BJ (cell line): ENCODE measurements around the gene SOCS1. TPM values are rescaled to one million over a fixed set of nuclear protein-coding genes. Genes with fewer than 3 reads are reported as not detected.
"Not testable (repeated sequence)": the region's sequence is repeated elsewhere in the genome, so short reads cannot be mapped to it uniquely, and the experiment has no call there.

Source experiments
- CTCF ChIA-PET: fragments of 350-600 bp; formaldehyde crosslinking; extraction: SDS; loops from one replicate; lab custom pipeline; 2021; ENCODE audit warnings: antibody characterized with exemption, inconsistent platforms; lab: Yijun Ruan, JAX
- POLR2A ChIA-PET: fragments of 300-600 bp; sonication (Branson Sonifier 250); formaldehyde crosslinking; extraction: SDS; loops from one replicate; lab custom pipeline; 2021; ENCODE audit warnings: antibody characterized with exemption; lab: Charles Lee
- DNase-seq: peaks from one replicate; pipeline ENCODE4 v3.0.0-alpha.2; 2011; ENCODE audit warnings: low read depth
- H3K27me3 ChIP-seq: 2 replicates; pipeline ENCODE4 v1.6.0; 2011; ENCODE audit warnings: low read length; ENCODE audit not compliant: control insufficient read depth, insufficient read depth
- H3K36me3 ChIP-seq: 2 replicates; pipeline ENCODE4 v1.5.1; 2011; ENCODE audit warnings: low read length; ENCODE audit not compliant: control insufficient read depth, insufficient read depth
- H3K4me3 ChIP-seq: 2 replicates; pipeline ENCODE4 v1.5.1; 2011; ENCODE audit warnings: low read depth, mild to moderate bottlenecking, control low read depth, low read length
- CTCF ChIP-seq: IDR thresholded peaks from 2 replicates; pipeline ENCODE4 v1.5.1; 2011; ENCODE audit warnings: low read depth, mild to moderate bottlenecking, control low read depth, inconsistent platforms, low read length, moderate library complexity; ENCODE audit not compliant: insufficient read depth
- polyA plus RNA-seq: library from polyadenylated mRNA; depleted of rRNA; stranded (reverse); fragments of >200 nt; gene quantifications from 2 replicates; pipeline ENCODE4 v1.2.3, GENCODE V29; 2011

The SOCS1 gene
- polyA plus RNA-seq, 1 experiment = 2.6 TPM

- no peak for TF ChIP-seq CTCF
- no peaks in the 10 kb centered on the region for H3K36me3 ChIP-seq
- ChIA-PET CTCF (no interaction called here), POLR2A (no interaction called here)
- DNase-seq = no peak
- no peaks in the 10 kb centered on the region for H3K27me3 ChIP-seq
- no peak overlapping the region for H3K4me3 ChIP-seq
These were observed 44.5 kb upstream of the SOCS1 start for GRCh38 chr16:11300560-11300892.

- TF ChIP-seq CTCF = no peak
- CTCF ChIA-PET = no interaction called here
- no peak for DNase-seq
These were observed 44.0 kb upstream of the SOCS1 start for GRCh38 chr16:11299865-11300559.

DNA sequence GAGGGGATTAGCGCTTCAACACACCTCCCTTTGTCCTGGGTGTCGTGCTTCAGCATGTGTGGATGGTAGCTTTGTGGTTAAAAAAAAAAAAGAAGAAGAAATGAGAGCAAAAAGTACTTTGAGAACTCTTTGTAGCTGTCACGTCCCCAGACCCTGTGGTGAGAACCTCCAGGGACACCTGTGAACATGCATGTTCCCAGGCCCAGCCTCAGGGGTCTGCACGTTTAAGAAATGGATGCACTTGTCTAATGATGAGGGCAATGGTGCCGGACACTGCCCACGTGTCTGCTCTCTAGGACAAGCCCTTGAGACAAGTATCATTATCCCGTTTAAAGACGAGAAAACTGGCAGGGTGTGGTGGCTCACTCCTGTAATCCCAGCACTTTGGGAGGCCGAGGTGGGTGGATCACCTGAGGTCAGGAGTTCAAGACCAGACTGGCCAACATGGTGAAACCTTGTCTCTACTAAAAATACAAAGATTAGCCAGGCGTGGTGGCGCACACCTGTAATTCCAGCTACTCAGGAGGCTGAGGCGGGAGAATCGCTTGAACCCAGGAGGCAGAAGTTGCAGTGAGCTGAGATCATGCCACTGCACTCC lies 43.0 kb upstream of the SOCS1 start:
- DNase-seq, H3K4me3 ChIP-seq, POLR2A ChIA-PET, H3K27me3 ChIP-seq, H3K36me3 ChIP-seq: not testable (repeated sequence)
- CTCF ChIA-PET = interaction anchor here (0.8 to 2.6 kb wide), 3 partner anchors 30 to 58 kb away, joined by 3 to 8 read pairs (median 3); partner anchors contain the start of genes SOCS1 and TNP2

More at GRCh38 chr16:11299865-11300559, 44.0 kb upstream of the SOCS1 start:
- POLR2A ChIA-PET = no interaction called here
- Histone ChIP-seq H3K36me3 (no peaks in the 10 kb centered on the region), H3K4me3 (no peak overlapping the region), H3K27me3 (no peaks in the 10 kb centered on the region)

- H3K27me3 ChIP-seq = no peaks in the 10 kb centered on the region
- CTCF ChIA-PET = interaction anchor here (0.7 to 2.6 kb wide), 6 partner anchors 27 to 334 kb away, joined by 3 to 8 read pairs (median 3); partner anchors contain the start of genes SOCS1 and TNP2
- H3K4me3 ChIP-seq = no peak overlapping the region
- no peaks in the 10 kb centered on the region for H3K36me3 ChIP-seq
- POLR2A ChIA-PET = interaction anchor here (0.6 kb wide), 1 partner anchor 274 kb away, joined by 3 read pairs; no protein-coding TSS in a partner anchor
- no peak for TF ChIP-seq CTCF
- no peak for DNase-seq
These were observed 42.3 kb upstream of the SOCS1 start for GRCh38 chr16:11298143-11298900.

- no peaks in the 10 kb centered on the region for H3K36me3 ChIP-seq
- H3K27me3 ChIP-seq = no peaks in the 10 kb centered on the region
- TF ChIP-seq CTCF = no peak
- DNase-seq = peak; percentile 22
- H3K4me3 ChIP-seq = no peak overlapping the region
- ChIA-PET CTCF (interaction anchor here (0.8 to 2.6 kb wide), 8 partner anchors 14 to 334 kb away, joined by 3 to 8 read pairs (median 4); partner anchors contain the start of gene SOCS1), POLR2A (interaction anchor here (0.6 kb wide), 1 partner anchor 273 kb away, joined by 3 read pairs; no protein-coding TSS in a partner anchor)
These were observed 41.6 kb upstream of the SOCS1 start for GRCh38 chr16:11297492-11298142.
